Measurements from ENCODE around the gene MN1.

- no peak for TF ChIP-seq CTCF (IDR thresholded peaks at IDR 0.05)
- TF ChIP-seq EZH2 (IDR thresholded peaks at IDR 0.05; ENCODE audit: borderline replicate concordance, insufficient read depth, low read depth, low read length, poor library complexity, severe bottlenecking) = no peak
Observed at GRCh38 chr22:27834364-27835185, 33.0 kb upstream of the MN1 start.
